Activated T-cell treated with anti-CD3 and anti-CD28 coated beads for 1 hour (primary cell): ENCODE measurements around the gene PITPNM3.
"Not testable (repeated sequence)": the region's sequence is repeated elsewhere in the genome, so short reads cannot be mapped to it uniquely, and the experiment has no call there.

Source experiments
- DNase-seq: peaks from one replicate; pipeline ENCODE4 v3.0.0-alpha.2; 2020; ENCODE audit warnings: low read depth

PITPNM3 gene

GRCh38 chr17:6498901-6499540 is 57.3 kb downstream of the PITPNM3 start:
- DNase-seq, result no peak

DNA sequence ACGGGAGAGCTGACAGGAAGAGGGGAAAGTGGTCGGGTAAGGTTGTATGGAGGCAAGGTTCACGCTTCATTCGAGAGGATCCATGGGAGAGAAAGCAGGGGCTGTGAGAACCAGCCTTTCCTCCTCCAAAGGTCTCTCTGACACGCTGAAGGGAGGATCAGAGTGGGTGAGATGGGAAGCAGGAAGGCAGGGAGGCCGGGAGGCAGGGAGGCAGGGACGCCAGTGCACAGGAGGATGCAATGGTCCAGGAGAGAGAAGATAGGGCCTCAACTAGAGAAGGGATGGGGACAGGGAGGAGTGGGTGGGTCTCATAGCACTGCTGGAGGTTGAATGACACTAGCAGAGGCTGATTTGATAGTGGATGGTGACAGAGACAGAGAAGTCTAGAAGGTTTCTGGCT is 58.0 kb downstream of the PITPNM3 start:
- DNase-seq, result no peak

GRCh38 chr17:6497496-6498221 is 58.7 kb downstream of the PITPNM3 start:
- no peak for DNase-seq

GRCh38 chr17:6496640-6497441 is 59.5 kb downstream of the PITPNM3 start:
- no peak for DNase-seq

DNA sequence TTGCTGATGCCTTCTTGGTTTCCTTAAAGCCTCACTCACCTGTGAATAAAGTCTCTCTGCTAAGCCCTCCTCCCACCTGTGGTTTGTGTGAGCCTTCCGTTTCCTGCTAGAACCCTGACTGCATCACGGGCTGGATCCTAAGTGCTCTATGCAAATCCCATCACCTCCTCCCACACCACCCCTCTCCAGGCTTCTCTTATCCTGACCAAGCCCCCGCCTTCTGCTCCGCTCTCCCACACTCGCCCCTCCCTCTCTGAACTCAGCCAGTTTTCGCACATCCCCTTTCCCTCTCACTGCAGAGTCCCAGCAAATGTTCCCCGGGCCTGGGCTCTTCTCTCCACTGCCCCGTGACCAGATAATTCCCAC is 60.3 kb downstream of the PITPNM3 start:
- no peak for DNase-seq

DNA sequence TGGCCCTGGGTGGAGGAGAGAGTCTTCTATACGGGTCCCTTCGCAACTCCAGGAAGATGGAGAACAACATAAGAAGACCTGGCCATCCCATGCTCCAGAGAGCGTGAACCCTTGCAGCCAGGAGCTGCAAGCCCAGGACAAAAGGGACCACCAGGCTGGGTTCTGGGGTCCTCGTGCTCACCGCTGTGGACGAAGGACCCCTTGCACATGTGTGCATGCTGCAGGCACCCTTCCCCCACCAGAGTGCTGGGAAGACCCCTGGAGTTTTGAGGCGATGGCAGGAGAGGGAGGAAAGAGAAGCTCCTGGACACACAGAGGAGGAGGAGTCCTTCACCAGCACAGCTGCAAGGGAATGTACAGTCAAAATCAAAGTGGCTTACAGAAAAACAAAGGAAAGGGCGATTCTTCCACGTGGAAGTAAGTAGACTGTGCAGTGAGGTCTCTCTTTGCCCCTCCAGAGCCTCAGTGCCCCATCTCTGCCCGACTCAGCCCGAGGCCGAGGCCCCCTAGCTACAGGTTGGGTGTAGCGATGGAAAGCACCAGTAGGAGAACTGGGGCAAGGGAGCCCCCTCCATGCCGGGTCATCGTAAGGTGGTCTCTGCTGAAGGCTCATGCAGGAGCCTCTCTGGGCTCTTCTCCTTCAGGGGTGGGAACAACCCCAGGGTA is 60.8 kb downstream of the PITPNM3 start:
- DNase-seq, result no peak

GRCh38 chr17:6494239-6494941 is 62.0 kb downstream of the PITPNM3 start:
- no peak for DNase-seq

DNA sequence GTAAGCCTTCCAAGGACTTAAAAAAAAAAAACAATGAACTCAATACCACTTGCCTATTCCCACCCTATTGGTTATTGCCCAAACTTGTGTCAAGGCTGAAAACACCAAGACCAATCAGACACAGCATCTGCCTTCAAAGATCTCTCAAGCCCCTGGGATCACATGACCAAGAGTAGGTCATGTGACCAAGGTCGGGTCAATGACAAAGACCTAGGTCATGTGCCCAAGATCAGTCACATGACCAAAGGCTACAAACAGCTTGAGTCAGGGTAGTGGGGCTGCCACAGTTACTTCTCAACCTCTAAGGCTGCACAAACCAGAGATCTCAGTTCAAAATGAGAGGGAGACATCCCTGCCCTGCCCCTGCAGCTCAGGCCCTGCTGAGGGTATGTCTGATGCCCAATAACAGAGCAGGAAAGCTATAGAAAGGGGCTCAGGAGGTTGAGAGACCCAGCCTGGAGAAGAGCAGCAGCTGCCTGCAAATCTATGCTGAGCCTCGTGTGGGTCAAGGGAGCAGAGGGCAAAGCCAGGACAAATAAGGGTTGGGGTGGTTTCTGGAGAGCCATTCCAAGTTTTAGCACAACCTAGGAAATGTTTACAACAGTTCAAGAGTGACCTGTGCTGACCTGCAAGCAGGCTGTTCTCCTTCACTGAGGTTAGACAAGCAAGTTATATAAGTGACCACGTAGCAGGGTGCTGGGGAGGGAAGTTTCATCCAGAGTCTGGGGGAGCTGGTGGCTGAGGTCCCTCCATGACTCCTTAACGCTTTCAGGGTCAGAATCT is 63.3 kb downstream of the PITPNM3 start:
- DNase-seq, result no peak

- DNase-seq, result no peak
Observed at GRCh38 chr17:6491071-6491700, 65.2 kb downstream of the PITPNM3 start.

- no peak for DNase-seq
Observed at GRCh38 chr17:6489016-6489550, 67.3 kb downstream of the PITPNM3 start.

GRCh38 chr17:6488008-6488539 is 68.3 kb downstream of the PITPNM3 start:
- DNase-seq, result no peak

GRCh38 chr17:6487251-6488007 is 68.9 kb downstream of the PITPNM3 start:
- no peak for DNase-seq

GRCh38 chr17:6485646-6486412 is 70.5 kb downstream of the PITPNM3 start:
- no peak for DNase-seq

GRCh38 chr17:6483507-6483906 is 72.8 kb downstream of the PITPNM3 start:
- DNase-seq, result no peak

- not testable (repeated sequence) for DNase-seq
Observed at GRCh38 chr17:6482796-6483195, 73.6 kb downstream of the PITPNM3 start.

GRCh38 chr17:6482105-6482455 is 74.3 kb downstream of the PITPNM3 start:
- no peak for DNase-seq

- no peak for DNase-seq
Observed at GRCh38 chr17:6480303-6480675, 76.1 kb downstream of the PITPNM3 start.

DNA sequence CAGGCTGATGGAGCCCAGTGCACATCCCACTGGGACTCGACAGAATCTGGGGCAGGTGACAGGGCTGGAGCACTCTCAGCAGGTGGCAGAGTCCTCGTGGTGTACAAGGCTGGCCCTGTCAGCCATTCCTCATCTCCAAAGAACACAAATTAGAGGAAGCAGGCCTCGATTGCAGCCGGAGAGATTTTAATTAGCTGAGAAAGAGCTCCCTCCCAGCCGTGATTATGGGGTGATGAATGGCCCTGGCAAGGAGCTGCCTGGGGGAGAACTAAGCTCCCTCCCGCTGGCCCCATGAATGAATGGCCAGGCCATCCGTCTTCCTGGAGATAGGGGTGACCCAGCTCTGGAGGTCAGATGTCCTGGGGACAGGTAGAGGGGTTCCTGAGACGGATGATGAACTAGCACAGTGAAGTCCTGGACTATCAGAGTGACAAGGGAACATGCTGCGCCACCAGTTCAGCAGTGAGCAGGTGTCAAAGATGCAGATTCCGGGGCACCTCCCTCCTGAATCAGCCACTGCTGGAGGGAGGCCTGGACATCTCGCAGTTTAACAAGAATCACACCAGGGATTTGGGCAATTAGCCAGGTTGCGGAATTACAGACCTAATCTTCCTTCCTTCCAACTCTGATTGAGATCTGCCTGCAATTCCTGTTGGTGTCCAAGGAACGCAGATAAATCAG is 76.6 kb downstream of the PITPNM3 start:
- no peak for DNase-seq
